ENCODE results near the gene PSPC1.
"Not testable (repeated sequence)": the region's sequence is repeated elsewhere in the genome, so short reads cannot be mapped to it uniquely, and the experiment has no call there.

Gene PSPC1, protein sequence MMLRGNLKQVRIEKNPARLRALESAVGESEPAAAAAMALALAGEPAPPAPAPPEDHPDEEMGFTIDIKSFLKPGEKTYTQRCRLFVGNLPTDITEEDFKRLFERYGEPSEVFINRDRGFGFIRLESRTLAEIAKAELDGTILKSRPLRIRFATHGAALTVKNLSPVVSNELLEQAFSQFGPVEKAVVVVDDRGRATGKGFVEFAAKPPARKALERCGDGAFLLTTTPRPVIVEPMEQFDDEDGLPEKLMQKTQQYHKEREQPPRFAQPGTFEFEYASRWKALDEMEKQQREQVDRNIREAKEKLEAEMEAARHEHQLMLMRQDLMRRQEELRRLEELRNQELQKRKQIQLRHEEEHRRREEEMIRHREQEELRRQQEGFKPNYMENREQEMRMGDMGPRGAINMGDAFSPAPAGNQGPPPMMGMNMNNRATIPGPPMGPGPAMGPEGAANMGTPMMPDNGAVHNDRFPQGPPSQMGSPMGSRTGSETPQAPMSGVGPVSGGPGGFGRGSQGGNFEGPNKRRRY

GRCh38 chr13:19782727-19783682 is at the start of gene PSPC1:
Gene PSPC1, minus strand, starts transcription at chr13:19782945. Its CDS starts 188 bp downstream, at chr13:19782757.
- H3K27ac ChIP-seq = peak within 1 kb of the TSS; percentile 96

- TF ChIP-seq CTCF (conservative IDR thresholded peaks at IDR 0.05) (no peak), ZFX (IDR thresholded peaks at IDR 0.05) (no peak)
- H3K27ac ChIP-seq = no peak overlapping the region
Observed at GRCh38 chr13:19822673-19823072, 39.9 kb upstream of the PSPC1 start.

- no peak overlapping the region for H3K27ac ChIP-seq
- no peak; the same call in 1 of the 2 replicates for TF ChIP-seq CTCF (conservative IDR thresholded peaks at IDR 0.05)
- no peak for TF ChIP-seq ZFX (IDR thresholded peaks at IDR 0.05)
Observed at GRCh38 chr13:19818223-19818842, 35.6 kb upstream of the PSPC1 start.

GRCh38 chr13:19817510-19818158 is 34.9 kb upstream of the PSPC1 start:
- TF ChIP-seq ZFX (IDR thresholded peaks at IDR 0.05) (no peak), CTCF (conservative IDR thresholded peaks at IDR 0.05) (no peak)
- H3K27ac ChIP-seq = no peak overlapping the region

DNA sequence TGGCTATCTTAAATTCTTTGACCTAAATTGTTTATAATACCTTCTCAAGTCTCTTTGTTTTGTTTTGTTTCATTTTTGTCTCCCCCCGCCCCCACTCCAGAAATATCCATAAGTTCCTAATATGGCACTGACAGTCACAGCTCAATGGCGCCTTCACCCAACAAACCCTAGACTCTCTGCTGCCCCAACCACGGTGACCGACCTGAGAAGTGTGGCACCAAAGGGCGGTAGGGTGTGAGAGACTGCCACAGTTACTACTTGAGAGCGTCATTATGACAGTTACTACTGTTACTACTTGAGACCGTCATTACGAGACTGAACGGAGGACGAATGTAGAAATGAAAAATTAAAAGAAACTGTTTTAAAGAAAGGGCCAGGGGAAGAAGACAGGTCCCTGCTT is 34.4 kb upstream of the PSPC1 start:
- no peak overlapping the region for H3K27ac ChIP-seq
- TF ChIP-seq CTCF (conservative IDR thresholded peaks at IDR 0.05) (no peak), ZFX (IDR thresholded peaks at IDR 0.05) (no peak)

GRCh38 chr13:19815842-19816241 is 33.1 kb upstream of the PSPC1 start:
- not testable (repeated sequence) for H3K27ac ChIP-seq

DNA sequence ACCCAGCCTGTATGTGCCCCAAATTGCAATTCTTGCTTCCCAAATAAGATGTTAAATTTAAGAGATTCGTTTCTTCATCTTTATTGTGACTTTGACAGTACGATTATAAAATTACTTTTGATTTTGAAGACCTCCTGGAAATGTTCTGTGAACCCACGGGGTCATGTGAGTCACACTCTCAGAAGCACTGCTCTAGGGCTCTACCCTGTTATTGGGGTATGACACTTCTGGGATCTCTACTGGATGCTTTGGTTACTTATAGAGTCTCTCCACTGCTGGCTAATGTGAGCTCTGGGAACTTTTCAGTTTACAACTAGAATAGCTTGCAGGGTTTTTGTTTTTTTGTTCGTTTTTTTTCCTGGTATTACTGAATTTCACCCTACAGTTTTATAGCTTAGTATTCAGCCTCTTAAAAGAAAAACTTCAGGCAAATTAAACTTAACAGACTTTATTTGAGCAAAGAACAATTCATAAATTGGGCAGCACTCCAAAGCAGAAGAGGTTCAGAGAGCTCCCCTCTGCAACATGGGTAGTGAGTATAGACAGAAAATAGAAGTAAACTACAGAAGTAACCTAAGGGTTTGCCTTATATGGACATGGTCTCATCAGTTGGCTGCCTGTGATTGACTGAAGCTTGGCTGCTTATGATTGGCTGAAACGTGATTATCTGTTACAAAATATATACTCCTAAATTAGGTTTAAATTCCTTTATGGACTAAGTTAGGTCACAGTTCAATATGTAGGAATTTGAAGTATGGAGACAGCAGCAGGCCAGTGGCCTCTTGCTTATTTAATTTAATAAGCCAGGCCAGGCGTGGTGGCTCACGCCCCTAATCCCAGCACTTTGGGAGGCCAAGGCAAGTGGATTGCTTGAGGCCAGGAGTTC is 28.5 kb upstream of the PSPC1 start:
- no peak for TF ChIP-seq ZFX (IDR thresholded peaks at IDR 0.05)
- no peak for TF ChIP-seq CTCF (conservative IDR thresholded peaks at IDR 0.05)
- no peak overlapping the region for H3K27ac ChIP-seq
